ENCODE measurements around the gene NCAPG.
"Not testable (repeated sequence)": the region's sequence is repeated elsewhere in the genome, so short reads cannot be mapped to it uniquely, and the experiment has no call there.

NCAPG gene

DNA sequence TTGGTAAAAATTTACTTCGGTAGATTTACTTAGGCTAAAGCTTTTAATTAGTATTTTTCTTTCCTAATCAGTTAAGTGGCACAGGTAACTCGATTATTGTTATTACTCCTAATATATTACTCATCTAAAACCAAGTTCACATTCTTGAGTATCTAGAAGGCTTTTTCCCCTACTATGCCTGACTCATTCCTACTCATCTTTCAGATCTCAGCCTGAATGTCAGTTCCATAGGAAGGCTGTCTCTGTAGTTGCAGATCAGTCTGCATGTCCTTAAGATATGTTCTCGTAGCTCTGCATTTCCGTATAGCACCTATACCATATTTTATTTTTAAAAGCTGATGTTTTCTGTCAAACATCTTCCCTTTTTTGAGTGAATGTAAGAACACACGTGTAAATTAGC is 23.5 kb upstream of the NCAPG start:
- in situ Hi-C loops (cut with MboI; ENCODE audit: low sequenced_read_pairs) = no loop called here

GRCh38 chr4:17788956-17789355 is 21.8 kb upstream of the NCAPG start:
- in situ Hi-C loops (cut with MboI; ENCODE audit: low sequenced_read_pairs) = no loop called here

GRCh38 chr4:17794730-17795129 is 16.0 kb upstream of the NCAPG start:
- in situ Hi-C loops (cut with MboI; ENCODE audit: low sequenced_read_pairs) = no loop called here

GRCh38 chr4:17797808-17798207 is 13.0 kb upstream of the NCAPG start:
- in situ Hi-C loops (cut with MboI; ENCODE audit: low sequenced_read_pairs) = no loop called here

GRCh38 chr4:17805580-17806155 is 5.1 kb upstream of the NCAPG start:
- in situ Hi-C loops (cut with MboI; ENCODE audit: low sequenced_read_pairs) = loop anchor here (25.0 kb wide), 2 partner anchors 207 to 218 kb away; partner anchors contain the start of genes LAP3 and LCORL

- in situ Hi-C loops (cut with MboI; ENCODE audit: low sequenced_read_pairs) = loop anchor here (25.0 kb wide), 2 partner anchors 205 to 220 kb away; partner anchors contain the start of genes LAP3 and LCORL
These were observed 3.3 kb upstream of the NCAPG start for GRCh38 chr4:17807446-17807845.

- in situ Hi-C loops (cut with MboI; ENCODE audit: low sequenced_read_pairs) = loop anchor here (25.0 kb wide), 2 partner anchors 203 to 222 kb away; partner anchors contain the start of genes LAP3 and LCORL
These were observed 1.1 kb upstream of the NCAPG start for GRCh38 chr4:17809667-17810066.

GRCh38 chr4:17811078-17811603 is 362 bp downstream of the NCAPG start:
- in situ Hi-C loops (cut with MboI; ENCODE audit: low sequenced_read_pairs) = loop anchor here (25.0 kb wide), 2 partner anchors 201 to 224 kb away; partner anchors contain the start of genes LAP3 and LCORL

DNA sequence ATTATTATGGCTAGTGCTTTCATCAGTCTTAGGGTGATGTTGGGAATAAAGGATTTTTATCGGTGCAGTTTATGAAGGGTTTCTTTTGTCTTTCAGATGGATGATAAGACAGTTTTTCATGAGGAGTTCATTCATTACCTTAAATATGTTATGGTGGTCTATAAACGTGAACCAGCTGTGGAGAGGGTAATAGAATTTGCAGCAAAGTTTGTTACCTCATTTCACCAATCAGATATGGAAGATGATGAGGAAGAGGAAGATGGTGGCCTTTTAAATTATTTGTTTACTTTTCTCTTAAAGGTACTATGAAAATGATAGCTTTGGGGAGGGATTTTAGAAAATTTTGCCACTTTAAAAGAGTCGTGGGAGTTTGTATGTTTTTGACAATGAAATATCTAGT is 1.3 kb downstream of the NCAPG start:
- in situ Hi-C loops (cut with MboI; ENCODE audit: low sequenced_read_pairs) = loop anchor here (25.0 kb wide), 2 partner anchors 200 to 225 kb away; partner anchors contain the start of genes LAP3 and LCORL

GRCh38 chr4:17812801-17813200 is 2.0 kb downstream of the NCAPG start:
- in situ Hi-C loops (cut with MboI; ENCODE audit: low sequenced_read_pairs) = loop anchor here (25.0 kb wide), 2 partner anchors 200 to 226 kb away; partner anchors contain the start of genes LAP3 and LCORL

GRCh38 chr4:17814140-17814539 is 3.4 kb downstream of the NCAPG start:
- in situ Hi-C loops (cut with MboI; ENCODE audit: low sequenced_read_pairs) = loop anchor here (25.0 kb wide), 2 partner anchors 198 to 227 kb away; partner anchors contain the start of genes LAP3 and LCORL

GRCh38 chr4:17816142-17816541 is 5.4 kb downstream of the NCAPG start:
- in situ Hi-C loops (cut with MboI; ENCODE audit: low sequenced_read_pairs) = loop anchor here (25.0 kb wide), 2 partner anchors 196 to 229 kb away; partner anchors contain the start of genes LAP3 and LCORL

DNA sequence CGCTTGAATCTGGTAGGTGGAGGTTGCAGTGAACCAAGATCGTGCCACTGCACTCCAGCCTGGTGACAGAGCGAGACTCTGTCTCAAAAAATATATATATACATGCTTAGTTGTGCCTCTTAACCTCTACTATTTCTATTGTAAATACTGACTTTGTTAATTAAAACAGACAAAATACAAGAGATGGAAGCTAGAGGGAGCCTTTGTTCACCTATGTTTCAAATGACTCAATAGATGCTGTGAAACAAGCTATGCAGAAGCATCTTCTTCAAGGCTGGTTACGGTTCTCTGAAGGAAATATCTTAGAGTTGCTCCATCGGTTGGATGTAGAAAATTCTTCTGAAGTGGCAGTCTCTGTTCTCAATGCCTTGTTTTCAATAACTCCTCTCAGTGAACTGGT is 6.2 kb downstream of the NCAPG start:
- in situ Hi-C loops (cut with MboI; ENCODE audit: low sequenced_read_pairs) = loop anchor here (25.0 kb wide), 2 partner anchors 195 to 230 kb away; partner anchors contain the start of genes LAP3 and LCORL

DNA sequence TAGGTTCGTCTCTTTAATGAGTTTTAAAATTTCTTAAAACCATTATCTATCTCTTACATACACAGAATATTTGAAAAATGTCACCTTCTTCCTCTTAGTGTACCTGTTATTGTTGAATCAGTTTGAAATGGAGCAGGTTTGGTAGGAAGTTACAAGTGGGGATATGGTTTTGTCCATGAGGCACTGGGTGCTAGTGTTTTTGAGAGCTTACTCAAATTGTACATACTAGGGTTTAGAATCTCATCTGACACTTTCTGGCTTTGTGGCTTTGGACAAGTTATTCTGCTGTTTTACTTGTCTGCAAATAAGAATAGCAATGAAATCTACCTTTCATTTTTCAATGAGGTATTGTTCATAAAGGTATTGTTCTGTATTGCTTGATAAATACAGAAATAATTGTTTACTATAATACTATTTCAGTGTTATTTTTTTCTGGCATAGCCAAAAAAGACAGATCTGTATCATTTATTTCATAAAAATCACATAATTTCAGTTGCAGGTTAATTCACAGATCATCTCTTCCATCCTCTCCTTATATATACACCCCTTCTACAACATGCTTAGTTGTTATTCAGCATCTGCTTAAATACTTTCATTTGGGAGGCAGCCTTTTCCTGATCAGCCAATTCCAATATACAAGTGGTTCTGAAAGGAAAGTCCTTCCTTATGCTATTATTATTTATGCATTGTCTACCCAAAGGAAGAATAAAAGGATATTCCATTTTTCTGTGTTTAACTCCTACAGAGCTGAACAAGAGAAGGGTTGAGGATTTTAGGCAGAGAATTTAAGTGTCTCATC is 13.3 kb downstream of the NCAPG start:
- in situ Hi-C loops (cut with MboI; ENCODE audit: low sequenced_read_pairs) = loop anchor here (25.0 kb wide), 2 partner anchors 188 to 237 kb away; partner anchors contain the start of genes LAP3 and LCORL

DNA sequence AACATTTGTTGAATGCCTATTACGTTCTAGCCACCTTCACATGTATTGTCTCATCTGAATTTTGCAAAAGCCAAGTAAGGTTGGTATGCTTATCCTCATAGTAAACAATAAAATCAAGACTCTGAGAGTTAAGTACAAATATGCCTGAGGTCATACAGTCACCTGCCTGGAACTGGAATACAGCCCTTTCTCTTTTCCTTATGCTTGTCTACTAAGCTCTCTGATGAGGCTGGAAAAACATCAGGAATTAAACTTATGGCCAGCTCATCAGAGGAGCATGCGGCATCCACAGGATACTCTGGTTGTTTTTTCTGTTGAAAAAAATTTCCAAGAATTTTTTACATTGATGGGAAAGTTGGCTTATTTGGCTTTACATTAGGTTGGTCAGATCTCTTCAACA is 35.5 kb downstream of the NCAPG start:
- in situ Hi-C loops (cut with MboI; ENCODE audit: low sequenced_read_pairs) = no loop called here

DNA sequence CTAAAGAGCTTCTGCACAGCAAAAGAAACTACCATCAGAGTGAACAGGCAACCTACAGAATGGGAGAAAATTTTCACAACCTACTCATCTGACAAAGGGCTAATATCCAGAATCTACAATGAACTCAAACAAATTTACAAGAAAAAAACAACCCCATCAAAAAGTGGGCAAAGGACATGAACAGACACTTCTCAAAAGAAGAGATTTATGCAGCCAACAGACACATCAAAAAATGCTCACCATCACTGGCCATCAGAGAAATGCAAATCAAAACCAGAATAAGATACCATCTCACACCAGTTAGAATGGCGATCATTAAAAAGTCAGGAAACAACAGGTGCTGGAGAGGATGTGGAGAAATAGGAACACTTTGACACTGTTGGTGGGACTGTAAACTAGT is 39.5 kb downstream of the NCAPG start:
- in situ Hi-C loops (cut with MboI; ENCODE audit: low sequenced_read_pairs) = not testable (repeated sequence)

DNA sequence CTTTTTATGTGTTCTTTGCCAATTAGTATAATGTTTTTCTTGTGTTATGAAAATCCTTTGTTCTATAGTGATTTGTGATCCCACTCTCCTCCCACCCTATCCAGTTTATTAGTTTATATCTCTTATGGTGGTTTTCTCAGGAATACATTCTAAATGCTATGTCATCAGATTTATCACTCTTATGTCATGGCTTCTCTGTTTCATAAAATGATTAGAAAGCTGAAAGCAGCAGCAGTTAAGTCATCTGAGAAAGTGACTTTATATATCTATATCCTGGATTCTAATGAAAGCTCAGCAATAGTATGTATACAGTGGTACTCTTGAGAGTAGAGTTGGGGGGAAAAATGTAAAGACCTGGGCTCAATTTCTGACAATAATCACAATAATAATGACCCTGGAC is 41.2 kb downstream of the NCAPG start:
- in situ Hi-C loops (cut with MboI; ENCODE audit: low sequenced_read_pairs) = no loop called here

DNA sequence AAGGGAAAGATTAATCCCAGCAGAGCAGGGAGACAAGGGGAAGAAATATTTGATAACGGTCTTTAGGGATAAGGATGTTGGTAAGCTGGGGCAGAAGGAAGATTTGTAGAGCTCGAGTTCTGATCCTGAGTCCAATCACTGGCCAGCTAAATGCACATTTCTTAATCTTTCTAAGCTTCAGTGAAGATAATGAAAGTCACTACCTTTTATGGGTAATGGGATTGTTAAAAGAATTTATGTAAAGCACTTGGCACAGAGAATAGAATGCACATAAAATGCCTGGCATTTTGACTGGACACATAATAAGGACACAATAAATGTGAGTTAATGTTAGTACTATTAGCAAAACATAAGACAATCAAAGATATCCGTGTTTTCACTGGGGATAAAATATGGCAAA is 43.3 kb downstream of the NCAPG start:
- in situ Hi-C loops (cut with MboI; ENCODE audit: low sequenced_read_pairs) = no loop called here

DNA sequence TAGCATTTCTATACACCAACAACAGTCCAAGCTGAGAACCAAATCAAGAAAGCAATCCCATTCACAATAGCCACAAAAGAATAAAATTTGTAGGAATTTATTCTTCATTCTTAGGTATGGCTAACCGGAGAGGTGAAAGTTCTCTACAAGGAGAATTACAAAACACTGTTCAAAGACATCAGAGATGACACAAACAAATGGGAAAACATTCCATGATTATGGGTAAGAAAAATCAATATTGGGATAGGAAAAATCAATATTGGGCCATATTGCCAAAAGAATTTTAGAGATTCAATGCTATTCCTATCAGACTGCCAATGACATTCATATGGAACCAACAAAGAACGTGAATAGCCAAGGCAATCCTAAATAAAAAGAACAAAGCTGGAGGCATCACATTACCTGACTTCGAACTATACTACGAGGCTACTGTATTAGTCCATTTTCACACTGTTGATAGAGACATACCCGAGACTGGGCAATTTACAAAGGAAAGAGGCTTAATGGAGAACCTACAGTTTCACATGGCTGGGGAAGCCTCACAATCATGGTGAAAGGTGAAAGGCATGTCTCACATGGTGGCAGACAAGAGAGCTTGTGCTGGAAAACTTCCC is 49.1 kb downstream of the NCAPG start:
- in situ Hi-C loops (cut with MboI; ENCODE audit: low sequenced_read_pairs) = no loop called here

GRCh38 chr4:17861906-17862305 is 51.1 kb downstream of the NCAPG start:
- in situ Hi-C loops (cut with MboI; ENCODE audit: low sequenced_read_pairs) = not testable (repeated sequence)

- in situ Hi-C loops (cut with MboI; ENCODE audit: low sequenced_read_pairs) = no loop called here
These were observed 55.1 kb downstream of the NCAPG start for GRCh38 chr4:17865866-17866363.
